WERI-Rb-1 (cell line): ENCODE measurements around the gene CDKAL1.

ENCODE experiments used
- DNase-seq: peaks from one replicate; pipeline ENCODE4 v3.0.0-alpha.2; 2020
- H3K27ac ChIP-seq: fragments of 250-450 bp; sonication (Bioruptor Pico); 2 replicates; pipeline ENCODE4 v1.5.1; 2020; ENCODE audit warnings: mild to moderate bottlenecking, moderate library complexity
- H3K27me3 ChIP-seq: fragments of 250-450 bp; sonication (Bioruptor Pico); 2 replicates; pipeline ENCODE4 v1.5.1; 2021; ENCODE audit warnings: mild to moderate bottlenecking, low read depth, moderate library complexity; ENCODE audit not compliant: insufficient read depth, severe bottlenecking
- H3K36me3 ChIP-seq: fragments of 250-450 bp; sonication (Bioruptor Pico); 2 replicates; pipeline ENCODE4 v1.5.1; 2020; ENCODE audit warnings: mild to moderate bottlenecking, moderate library complexity
- H3K4me3 ChIP-seq: 2 replicates; pipeline ENCODE4 v1.5.1; 2011; ENCODE audit warnings: low read depth, mild to moderate bottlenecking, control low read depth, low read length
- H3K9me3 ChIP-seq: fragments of 250-450 bp; sonication (Bioruptor Pico); 2 replicates; pipeline ENCODE4 v1.5.1; 2021; ENCODE audit warnings: mild to moderate bottlenecking, moderate library complexity; ENCODE audit not compliant: severe bottlenecking
- CTCF ChIP-seq: IDR thresholded peaks from 2 replicates; pipeline ENCODE4 v1.5.1; 2011; ENCODE audit warnings: low read depth, mild to moderate bottlenecking, control low read depth, inconsistent platforms, low read length

CDKAL1 gene

GRCh38 chr6:20882014-20882413 is 347.8 kb downstream of the CDKAL1 start:
- DNase-seq: no peak
- Histone ChIP-seq H3K36me3 (no peaks in the 10 kb centered on the region), H3K9me3 (peaks cover 5% of the 10 kb centered on the region), H3K4me3 (no peak overlapping the region), H3K27me3 (no peaks in the 10 kb centered on the region), H3K27ac (no peak overlapping the region)
- TF ChIP-seq CTCF: no peak

GRCh38 chr6:20885076-20885475 is 350.8 kb downstream of the CDKAL1 start:
- no peak overlapping the region for H3K27ac ChIP-seq
- H3K27me3 ChIP-seq: no peaks in the 10 kb centered on the region
- no peaks in the 10 kb centered on the region for H3K36me3 ChIP-seq
- no peak for DNase-seq
- no peak for TF ChIP-seq CTCF
- no peak overlapping the region for H3K4me3 ChIP-seq
- peaks cover 6% of the 10 kb centered on the region for H3K9me3 ChIP-seq

GRCh38 chr6:20891161-20891560 is 356.9 kb downstream of the CDKAL1 start:
- peak; percentile 16 for DNase-seq
- H3K27me3 ChIP-seq: no peaks in the 10 kb centered on the region
- H3K36me3 ChIP-seq: no peaks in the 10 kb centered on the region; the same call in 1 of the 2 replicates
- no peak overlapping the region for H3K27ac ChIP-seq
- no peak overlapping the region for H3K4me3 ChIP-seq
- TF ChIP-seq CTCF: no peak
- H3K9me3 ChIP-seq: peaks cover 3% of the 10 kb centered on the region

- DNase-seq: no peak
- Histone ChIP-seq H3K27me3 (no peaks in the 10 kb centered on the region), H3K27ac (no peak overlapping the region), H3K4me3 (no peak overlapping the region), H3K36me3 (no peaks in the 10 kb centered on the region; the same call in 1 of the 2 replicates), H3K9me3 (peaks cover 3% of the 10 kb centered on the region)
- no peak for TF ChIP-seq CTCF
Observed at GRCh38 chr6:20892365-20892764, 358.1 kb downstream of the CDKAL1 start.

- DNase-seq: no peak
- no peak overlapping the region for H3K27ac ChIP-seq
- no peaks in the 10 kb centered on the region for H3K9me3 ChIP-seq
- TF ChIP-seq CTCF: no peak
- no peaks in the 10 kb centered on the region; the same call in 1 of the 2 replicates for H3K36me3 ChIP-seq
- no peak overlapping the region for H3K4me3 ChIP-seq
- H3K27me3 ChIP-seq: no peaks in the 10 kb centered on the region
Observed at GRCh38 chr6:20893412-20893811, 359.2 kb downstream of the CDKAL1 start.

GRCh38 chr6:20900389-20901160 is 366.3 kb downstream of the CDKAL1 start:
- no peak overlapping the region for H3K27ac ChIP-seq
- DNase-seq: no peak
- H3K9me3 ChIP-seq: no peaks in the 10 kb centered on the region
- H3K4me3 ChIP-seq: no peak overlapping the region
- no peak for TF ChIP-seq CTCF
- no peaks in the 10 kb centered on the region for H3K27me3 ChIP-seq
- no peaks in the 10 kb centered on the region for H3K36me3 ChIP-seq
